ENCODE measurements around the gene ZNF821.

DNA sequence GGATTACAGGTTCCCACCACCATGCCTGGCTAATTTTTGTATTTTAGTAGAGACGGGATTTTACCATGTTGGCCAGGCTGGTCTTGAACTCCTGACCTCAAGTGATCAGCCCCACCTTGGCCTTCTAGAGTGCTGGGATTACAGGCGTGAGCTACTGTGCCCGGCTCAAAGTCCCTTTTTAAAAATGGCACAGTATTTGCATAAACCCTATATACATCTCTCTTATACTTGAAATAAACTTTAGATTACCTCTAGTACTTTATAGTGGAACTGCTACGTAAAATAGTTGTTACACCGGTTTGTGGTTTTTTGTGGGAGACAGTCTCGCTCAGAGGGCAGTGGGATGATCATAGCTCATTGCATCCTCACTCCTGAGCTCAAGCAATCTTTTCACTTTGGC lies 47.6 kb upstream of the ZNF821 start:
- TF ChIP-seq, protein P1, sequence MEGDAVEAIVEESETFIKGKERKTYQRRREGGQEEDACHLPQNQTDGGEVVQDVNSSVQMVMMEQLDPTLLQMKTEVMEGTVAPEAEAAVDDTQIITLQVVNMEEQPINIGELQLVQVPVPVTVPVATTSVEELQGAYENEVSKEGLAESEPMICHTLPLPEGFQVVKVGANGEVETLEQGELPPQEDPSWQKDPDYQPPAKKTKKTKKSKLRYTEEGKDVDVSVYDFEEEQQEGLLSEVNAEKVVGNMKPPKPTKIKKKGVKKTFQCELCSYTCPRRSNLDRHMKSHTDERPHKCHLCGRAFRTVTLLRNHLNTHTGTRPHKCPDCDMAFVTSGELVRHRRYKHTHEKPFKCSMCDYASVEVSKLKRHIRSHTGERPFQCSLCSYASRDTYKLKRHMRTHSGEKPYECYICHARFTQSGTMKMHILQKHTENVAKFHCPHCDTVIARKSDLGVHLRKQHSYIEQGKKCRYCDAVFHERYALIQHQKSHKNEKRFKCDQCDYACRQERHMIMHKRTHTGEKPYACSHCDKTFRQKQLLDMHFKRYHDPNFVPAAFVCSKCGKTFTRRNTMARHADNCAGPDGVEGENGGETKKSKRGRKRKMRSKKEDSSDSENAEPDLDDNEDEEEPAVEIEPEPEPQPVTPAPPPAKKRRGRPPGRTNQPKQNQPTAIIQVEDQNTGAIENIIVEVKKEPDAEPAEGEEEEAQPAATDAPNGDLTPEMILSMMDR (IDR thresholded peaks at IDR 0.05 in 8 of 11, conservative IDR thresholded peaks at IDR 0.05 in 3 of 11), result no peak
- TF ChIP-seq POLR2AphosphoS5 (IDR thresholded peaks at IDR 0.05) (no peak), POLR2A (IDR thresholded peaks at IDR 0.05) (no peak)
